Activated CD8-positive, alpha-beta memory T cell treated with anti-CD3 and anti-CD28 coated beads, Interleukin-2, amount 50 U/mL, for 1 hour (primary cell): ENCODE measurements around the gene ELL.
A peak's percentile ranks its signal among the peaks of the same experiment; 100 is the strongest.

Source experiments
- DNase-seq: peaks from one replicate; pipeline ENCODE4 v3.0.0-alpha.2; 2020; ENCODE audit errors: extremely low read depth

Gene ELL

GRCh38 chr19:18504886-18505610, 16.8 kb downstream of the ELL start:
- DNase-seq = no peak

GRCh38 chr19:18503971-18504885, 17.6 kb downstream of the ELL start:
- no peak for DNase-seq

- DNase-seq = no peak
Measured at GRCh38 chr19:18503337-18503970, 18.4 kb downstream of the ELL start.

- no peak for DNase-seq
Measured at GRCh38 chr19:18502638-18503294, 19.1 kb downstream of the ELL start.

GRCh38 chr19:18502246-18502637, 19.6 kb downstream of the ELL start:
- DNase-seq = no peak

- no peak for DNase-seq
Measured at GRCh38 chr19:18501832-18502231, 20.0 kb downstream of the ELL start.

- no peak for DNase-seq
Measured at GRCh38 chr19:18501351-18501750, 20.5 kb downstream of the ELL start.

- no peak for DNase-seq
Measured at GRCh38 chr19:18500799-18501198, 21.1 kb downstream of the ELL start.

- DNase-seq = no peak
Measured at GRCh38 chr19:18500376-18500775, 21.5 kb downstream of the ELL start.

GRCh38 chr19:18499055-18499775, 22.7 kb downstream of the ELL start:
- no peak for DNase-seq

- DNase-seq = no peak
Measured at GRCh38 chr19:18496980-18497256, 25.0 kb downstream of the ELL start.

- peak; percentile 43 for DNase-seq
Measured at GRCh38 chr19:18496167-18496979, 25.5 kb downstream of the ELL start.

- DNase-seq = no peak
Measured at GRCh38 chr19:18495204-18495911, 26.5 kb downstream of the ELL start.

- DNase-seq = no peak
Measured at GRCh38 chr19:18494267-18494607, 27.6 kb downstream of the ELL start.

GRCh38 chr19:18493440-18494266, 28.2 kb downstream of the ELL start:
- no peak for DNase-seq

- no peak for DNase-seq
Measured at GRCh38 chr19:18491995-18492953, 29.6 kb downstream of the ELL start.

- DNase-seq = no peak
Measured at GRCh38 chr19:18490728-18491127, 31.1 kb downstream of the ELL start.

- DNase-seq = no peak
Measured at GRCh38 chr19:18489627-18490184, 32.2 kb downstream of the ELL start.
